Nephron progenitor cell (in vitro differentiated cells): ENCODE measurements around the gene VCAM1.

ENCODE experiments used
- DNase-seq: peaks from one replicate; pipeline ENCODE4 v3.0.0; 2021
- H3K27ac Mint-ChIP-seq: 2 replicates; pipeline ENCODE4 v1.8.0; 2021; ENCODE audit warnings: mild to moderate bottlenecking, moderate library complexity, mixed read lengths
- H3K27me3 Mint-ChIP-seq: 2 replicates; pipeline ENCODE4 v1.8.0; 2021; ENCODE audit warnings: mild to moderate bottlenecking, low read depth, mixed read lengths; ENCODE audit not compliant: poor library complexity
- H3K36me3 Mint-ChIP-seq: 2 replicates; pipeline ENCODE4 v1.8.0; 2021; ENCODE audit warnings: low read depth, mixed read lengths
- H3K4me1 Mint-ChIP-seq: 2 replicates; pipeline ENCODE4 v1.8.0; 2021; ENCODE audit warnings: mixed read lengths
- H3K4me3 Mint-ChIP-seq: 2 replicates; pipeline ENCODE4 v1.8.0; 2021; ENCODE audit warnings: mild to moderate bottlenecking, moderate library complexity, mixed read lengths
- H3K9me3 Mint-ChIP-seq: 2 replicates; pipeline ENCODE4 v1.8.0; 2021; ENCODE audit warnings: mild to moderate bottlenecking, moderate library complexity, mixed read lengths
- TF ChIP-seq, protein P1 (sequence below): fragments of 200-600 bp; sonication (generic); IDR thresholded peaks from 2 replicates; pipeline ENCODE4 v1.5.0; 2021; ENCODE audit warnings: antibody characterized with exemption

Gene VCAM1

DNA sequence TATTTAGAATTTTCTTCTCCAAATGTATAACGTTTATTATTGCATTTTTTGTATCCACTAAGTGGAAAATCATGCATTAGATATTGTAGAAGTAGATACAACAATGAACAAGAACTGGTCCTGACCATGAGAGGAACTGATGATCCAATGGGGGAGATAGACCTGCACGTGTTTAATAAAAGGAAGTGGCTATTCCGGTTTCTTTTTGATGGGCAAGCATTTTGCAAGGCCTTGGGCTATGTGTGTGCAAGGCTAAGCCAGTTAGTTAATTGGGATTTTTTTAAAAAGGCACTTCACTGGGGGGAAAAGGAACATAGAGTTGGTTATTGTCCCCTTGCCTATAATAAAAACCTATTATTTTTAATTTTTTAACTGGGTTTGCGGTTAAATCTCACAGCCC lies 961 bp upstream of the VCAM1 start:
- TF ChIP-seq, protein P1, sequence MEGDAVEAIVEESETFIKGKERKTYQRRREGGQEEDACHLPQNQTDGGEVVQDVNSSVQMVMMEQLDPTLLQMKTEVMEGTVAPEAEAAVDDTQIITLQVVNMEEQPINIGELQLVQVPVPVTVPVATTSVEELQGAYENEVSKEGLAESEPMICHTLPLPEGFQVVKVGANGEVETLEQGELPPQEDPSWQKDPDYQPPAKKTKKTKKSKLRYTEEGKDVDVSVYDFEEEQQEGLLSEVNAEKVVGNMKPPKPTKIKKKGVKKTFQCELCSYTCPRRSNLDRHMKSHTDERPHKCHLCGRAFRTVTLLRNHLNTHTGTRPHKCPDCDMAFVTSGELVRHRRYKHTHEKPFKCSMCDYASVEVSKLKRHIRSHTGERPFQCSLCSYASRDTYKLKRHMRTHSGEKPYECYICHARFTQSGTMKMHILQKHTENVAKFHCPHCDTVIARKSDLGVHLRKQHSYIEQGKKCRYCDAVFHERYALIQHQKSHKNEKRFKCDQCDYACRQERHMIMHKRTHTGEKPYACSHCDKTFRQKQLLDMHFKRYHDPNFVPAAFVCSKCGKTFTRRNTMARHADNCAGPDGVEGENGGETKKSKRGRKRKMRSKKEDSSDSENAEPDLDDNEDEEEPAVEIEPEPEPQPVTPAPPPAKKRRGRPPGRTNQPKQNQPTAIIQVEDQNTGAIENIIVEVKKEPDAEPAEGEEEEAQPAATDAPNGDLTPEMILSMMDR, result no peak
- H3K36me3 Mint-ChIP-seq, result no peaks in the 10 kb centered on the region
- no peak overlapping the region for H3K4me3 Mint-ChIP-seq
- H3K27me3 Mint-ChIP-seq, result peaks cover 4% of the 10 kb centered on the region
- H3K27ac Mint-ChIP-seq, result no peak overlapping the region
- peaks cover 31% of the 10 kb centered on the region for H3K4me1 Mint-ChIP-seq
- DNase-seq, result no peak
- H3K9me3 Mint-ChIP-seq, result no peaks in the 10 kb centered on the region

DNA sequence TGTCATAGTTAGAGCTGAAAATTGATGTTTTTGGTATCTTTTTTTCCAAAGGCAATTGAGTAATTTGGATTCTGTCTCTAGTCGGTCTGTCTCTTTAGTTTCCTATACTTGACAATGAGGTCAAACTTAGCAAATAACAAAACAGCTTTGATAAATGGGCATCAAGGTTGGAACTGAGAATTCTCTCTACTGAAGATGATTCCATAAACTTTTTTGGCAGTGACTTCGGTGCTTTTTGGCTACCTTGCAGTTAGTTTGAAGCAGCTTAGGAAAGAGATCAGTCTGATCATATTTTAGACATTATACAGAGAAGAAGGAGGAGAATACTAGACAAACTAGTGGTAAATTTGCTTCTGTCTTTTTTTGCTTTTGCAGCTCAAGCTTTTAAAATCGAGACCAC lies 559 bp downstream of the VCAM1 start:
- Mint-ChIP-seq H3K27ac (no peak overlapping the region), H3K4me3 (peak overlapping the region; percentile 75), H3K36me3 (no peaks in the 10 kb centered on the region), H3K27me3 (peaks cover 4% of the 10 kb centered on the region), H3K4me1 (peaks cover 28% of the 10 kb centered on the region), H3K9me3 (no peaks in the 10 kb centered on the region)
- TF ChIP-seq, protein P1, result no peak
- DNase-seq, result no peak

DNA sequence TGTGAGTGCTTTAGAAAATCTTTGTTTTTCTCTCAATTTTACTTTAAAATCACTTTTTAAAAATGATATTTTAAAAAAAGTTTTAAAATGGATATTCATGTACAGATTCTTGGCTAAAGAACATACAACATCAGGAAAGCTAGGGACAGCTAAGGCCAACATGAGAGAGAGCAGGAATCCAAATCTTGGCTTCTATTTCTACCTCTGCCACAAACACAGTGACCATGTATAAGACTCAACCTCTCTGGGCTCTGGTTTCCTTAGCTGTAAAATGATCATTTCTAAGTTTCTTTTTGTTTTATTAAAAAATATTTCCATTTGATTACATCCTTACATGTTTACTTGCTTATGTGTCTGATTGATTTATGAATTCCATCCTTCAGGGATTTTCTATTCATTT lies 1.2 kb downstream of the VCAM1 start:
- H3K4me3 Mint-ChIP-seq, result peak overlapping the region; percentile 75
- H3K4me1 Mint-ChIP-seq, result peaks cover 28% of the 10 kb centered on the region
- no peak overlapping the region for H3K27ac Mint-ChIP-seq
- no peaks in the 10 kb centered on the region for H3K36me3 Mint-ChIP-seq
- no peaks in the 10 kb centered on the region for H3K9me3 Mint-ChIP-seq
- TF ChIP-seq, protein P1, result no peak
- no peak for DNase-seq
- peaks cover 4% of the 10 kb centered on the region for H3K27me3 Mint-ChIP-seq

DNA sequence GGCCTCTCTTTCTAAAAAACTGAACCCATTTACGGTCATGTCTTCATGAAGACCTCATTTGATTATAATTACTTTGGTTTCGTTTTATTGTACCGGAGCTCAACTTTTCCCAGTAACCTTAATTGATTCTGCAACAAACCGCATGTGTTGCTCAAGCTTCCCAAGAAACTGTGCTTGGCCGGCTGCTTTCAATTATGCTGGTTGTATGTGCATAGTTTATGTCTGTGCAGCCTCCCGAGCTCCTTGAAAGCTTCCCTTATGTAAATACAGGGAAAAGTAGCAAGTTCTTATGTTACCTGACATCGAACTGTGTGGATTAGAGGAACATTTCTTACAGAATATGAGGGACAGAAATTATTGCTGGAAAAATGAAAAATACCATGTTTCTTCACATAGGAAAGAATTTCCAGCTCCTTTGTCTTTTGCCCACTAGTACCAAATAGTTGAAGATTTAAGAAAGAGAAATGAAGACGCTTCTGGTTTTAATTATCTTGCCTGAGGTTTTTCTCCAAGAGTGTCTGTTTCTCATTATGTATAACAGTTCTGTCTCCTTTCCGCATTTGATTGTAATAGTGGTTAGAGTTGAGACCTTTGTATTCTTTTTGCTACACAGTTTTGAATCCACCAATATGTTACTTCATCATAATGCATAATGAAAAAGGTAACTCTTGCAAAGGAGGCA lies 2.1 kb downstream of the VCAM1 start:
- H3K4me1 Mint-ChIP-seq, result peaks cover 28% of the 10 kb centered on the region
- peak; percentile 22 for DNase-seq
- TF ChIP-seq, protein P1, result no peak
- peak overlapping the region; percentile 65 for H3K4me3 Mint-ChIP-seq
- peaks cover 8% of the 10 kb centered on the region for H3K36me3 Mint-ChIP-seq
- H3K27me3 Mint-ChIP-seq, result peaks cover 4% of the 10 kb centered on the region
- H3K27ac Mint-ChIP-seq, result peak overlapping the region; percentile 12
- peaks cover 7% of the 10 kb centered on the region for H3K9me3 Mint-ChIP-seq

DNA sequence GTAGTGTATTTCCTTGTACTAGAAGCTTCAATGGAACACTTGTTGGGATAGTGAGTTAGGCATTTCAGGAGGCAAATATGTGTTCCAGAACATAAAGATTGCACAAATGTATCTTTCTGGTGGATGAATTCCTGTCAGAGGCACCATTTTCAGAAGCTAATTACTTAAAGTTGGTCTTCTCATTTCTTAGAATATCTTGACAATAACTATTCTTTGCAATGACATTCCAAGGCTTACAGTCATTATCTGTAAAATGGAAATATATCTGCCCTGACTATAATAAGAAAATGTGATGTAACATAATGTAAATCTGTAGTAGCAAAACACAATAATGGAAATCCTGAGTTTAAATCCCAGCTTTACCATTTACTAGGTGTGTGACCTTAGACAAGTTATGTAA lies 2.7 kb downstream of the VCAM1 start:
- Mint-ChIP-seq H3K4me1 (peaks cover 28% of the 10 kb centered on the region), H3K36me3 (peaks cover 8% of the 10 kb centered on the region), H3K27ac (no peak overlapping the region), H3K27me3 (peaks cover 4% of the 10 kb centered on the region), H3K9me3 (peaks cover 7% of the 10 kb centered on the region), H3K4me3 (peak overlapping the region; percentile 65)
- DNase-seq, result no peak
- TF ChIP-seq, protein P1, result no peak

DNA sequence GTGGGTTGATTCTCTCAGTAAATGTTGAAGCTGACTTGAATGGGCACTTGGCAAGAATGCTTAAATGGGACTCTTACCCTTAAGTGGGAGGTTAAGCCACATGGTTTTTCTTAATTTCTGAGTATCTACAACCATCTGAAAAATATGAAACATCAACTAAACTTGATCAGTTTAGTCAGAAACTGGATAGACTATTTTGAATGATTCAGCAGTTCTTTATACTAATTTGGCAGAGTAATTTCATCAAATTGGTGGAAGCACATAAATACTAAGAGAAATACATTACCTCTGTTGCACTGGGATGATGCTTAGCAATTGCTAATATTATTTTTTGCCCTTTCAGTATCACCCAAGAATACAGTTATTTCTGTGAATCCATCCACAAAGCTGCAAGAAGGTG lies 4.7 kb downstream of the VCAM1 start:
- no peaks in the 10 kb centered on the region for H3K27me3 Mint-ChIP-seq
- peaks cover 8% of the 10 kb centered on the region for H3K36me3 Mint-ChIP-seq
- no peak overlapping the region for H3K4me3 Mint-ChIP-seq
- peaks cover 26% of the 10 kb centered on the region for H3K4me1 Mint-ChIP-seq
- TF ChIP-seq, protein P1, result no peak
- peaks cover 7% of the 10 kb centered on the region for H3K9me3 Mint-ChIP-seq
- no peak overlapping the region for H3K27ac Mint-ChIP-seq
- no peak for DNase-seq
